DMS 273 treated with DMSO at 0.1 percent for 48 hours (cell line): ENCODE data around the gene MPRIP.

Source experiments
- DNase-seq: peaks from one replicate; lab custom pipeline; 2025; lab: John Stamatoyannopoulos, UW

MPRIP gene

DNA sequence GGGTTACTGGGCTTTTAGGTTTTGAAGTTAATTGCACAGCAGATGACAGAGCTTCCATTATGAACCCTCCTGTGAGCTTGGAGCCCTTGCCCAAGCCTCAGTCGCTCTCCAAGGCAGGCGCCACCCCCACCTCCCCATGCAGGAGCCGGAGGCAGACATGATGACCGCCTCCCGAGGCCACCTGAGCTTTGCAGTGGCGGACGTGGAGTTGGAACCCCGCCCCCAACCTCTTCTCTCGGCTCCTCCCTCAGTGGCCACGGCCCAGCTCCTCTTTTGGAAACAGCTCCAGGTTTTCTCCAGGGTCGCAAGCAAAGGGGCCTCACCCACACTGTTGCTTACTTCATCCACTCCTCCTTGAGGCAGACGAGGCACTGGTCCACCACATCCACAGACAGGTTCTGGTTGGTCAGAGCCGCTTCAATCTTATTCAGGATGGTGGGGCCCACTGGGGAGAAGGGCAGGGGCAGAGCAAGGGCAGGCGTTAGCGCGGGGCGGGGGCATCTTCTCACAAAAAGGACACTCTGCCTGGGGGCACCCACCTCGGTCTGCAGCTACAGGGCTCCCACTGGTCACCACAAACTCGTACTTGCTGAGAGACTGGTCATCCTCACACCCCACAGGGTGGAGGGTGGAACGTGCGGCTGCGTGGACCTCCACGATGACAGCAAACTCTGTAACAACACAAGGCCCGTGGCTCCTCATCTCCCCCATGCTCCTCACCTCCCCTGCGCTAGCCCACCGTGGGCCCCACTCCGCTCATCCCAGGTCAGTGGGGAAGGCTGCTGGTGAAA, 172.6 kb downstream of the MPRIP start:
- no peak for DNase-seq

DNA sequence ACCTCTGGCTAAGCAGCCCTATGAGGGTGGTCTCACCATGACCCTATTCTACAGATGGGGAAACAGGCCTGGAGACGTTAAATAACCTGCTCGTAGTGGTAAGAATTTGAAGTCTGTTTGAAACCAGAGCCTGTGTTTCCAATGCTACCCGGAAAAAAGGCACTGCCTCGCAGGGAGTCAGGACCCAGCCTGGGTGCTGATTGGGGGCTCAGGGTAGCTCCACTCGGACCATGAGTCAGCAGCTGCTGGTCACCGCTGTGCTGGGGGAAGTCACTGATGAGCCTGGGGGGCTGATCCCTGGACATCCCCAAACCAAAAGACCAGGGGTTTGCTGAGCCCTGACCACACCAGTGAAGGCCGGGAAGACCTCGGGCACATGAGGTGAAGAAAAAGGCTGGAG, 173.3 kb downstream of the MPRIP start:
- DNase-seq, result no peak

DNA sequence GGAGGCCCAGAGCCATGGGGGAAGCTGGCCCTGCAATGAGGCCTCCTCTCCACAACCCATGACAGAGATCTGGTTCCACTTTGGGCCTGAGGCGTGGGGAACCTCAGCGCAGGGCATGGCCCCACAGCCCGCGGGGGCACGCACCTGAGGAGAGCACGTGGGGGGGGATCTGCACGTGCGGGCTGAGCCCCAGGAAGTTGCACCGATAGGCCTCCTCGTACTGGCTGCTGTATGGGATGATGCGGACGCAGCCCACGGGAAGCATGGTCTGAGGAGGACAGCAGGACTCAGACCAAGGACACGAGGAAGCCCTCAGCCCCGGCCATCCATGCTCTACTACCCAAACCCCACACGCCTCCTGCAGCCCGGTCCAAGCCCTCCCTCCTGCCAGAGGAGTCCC, 174.0 kb downstream of the MPRIP start:
- DNase-seq, result no peak

DNA sequence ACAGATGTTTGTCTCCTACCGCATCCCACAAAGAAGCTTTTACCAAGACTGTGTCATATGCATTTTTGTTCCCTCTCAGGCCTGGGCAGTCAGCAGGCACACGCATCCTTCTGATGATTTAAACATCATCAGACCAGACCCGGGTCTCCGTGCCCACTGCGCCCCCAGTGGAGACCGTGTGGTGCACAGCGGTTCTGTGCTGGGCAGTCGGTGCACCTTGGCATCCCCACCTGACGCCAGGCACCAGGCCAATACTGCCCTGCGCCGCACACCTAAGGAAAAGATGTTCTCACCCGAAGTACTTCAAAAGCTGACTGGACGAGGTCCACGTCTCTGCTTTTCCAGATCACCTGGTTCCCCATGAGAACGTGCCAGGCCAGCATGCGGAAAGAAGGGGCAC, 174.5 kb downstream of the MPRIP start:
- no peak for DNase-seq

DNA sequence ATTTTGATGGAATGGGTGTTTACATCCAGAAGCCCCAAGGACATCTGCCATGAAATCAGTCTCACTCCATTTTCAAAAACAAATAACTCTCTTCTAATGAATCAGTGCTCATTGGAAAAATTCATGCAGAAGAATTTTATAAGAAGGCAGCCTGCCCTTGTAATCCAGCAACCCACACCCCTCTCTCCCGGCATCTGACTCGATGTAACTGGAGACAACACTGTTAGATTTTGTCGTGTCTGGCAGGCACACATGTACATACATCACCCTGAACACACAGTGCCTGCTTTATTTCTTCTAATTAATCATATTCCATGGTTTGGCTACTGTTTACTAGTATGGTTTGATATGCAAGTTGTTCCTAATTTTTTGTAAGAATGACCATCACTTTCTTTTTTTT, 175.7 kb downstream of the MPRIP start:
- no peak for DNase-seq

DNA sequence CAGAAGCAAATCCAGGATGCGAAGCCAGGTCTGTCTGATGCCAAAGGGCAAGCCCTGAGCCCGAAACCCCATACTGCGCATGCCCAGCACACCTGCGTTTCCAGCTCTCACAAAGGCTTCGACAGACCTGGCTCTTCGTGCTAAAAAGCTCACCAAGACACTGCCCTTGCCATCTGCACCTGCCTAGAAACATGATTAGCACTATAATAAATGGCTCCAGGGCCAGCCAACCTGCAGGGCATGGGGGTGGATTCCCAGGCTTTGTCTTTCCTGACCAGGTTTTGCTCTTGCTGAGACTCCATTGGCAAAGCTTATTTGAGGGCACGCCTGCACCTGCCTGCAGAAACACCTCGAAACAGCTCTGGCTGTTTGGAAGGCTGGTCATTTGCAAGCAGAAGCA, 178.3 kb downstream of the MPRIP start:
- no peak for DNase-seq

DNA sequence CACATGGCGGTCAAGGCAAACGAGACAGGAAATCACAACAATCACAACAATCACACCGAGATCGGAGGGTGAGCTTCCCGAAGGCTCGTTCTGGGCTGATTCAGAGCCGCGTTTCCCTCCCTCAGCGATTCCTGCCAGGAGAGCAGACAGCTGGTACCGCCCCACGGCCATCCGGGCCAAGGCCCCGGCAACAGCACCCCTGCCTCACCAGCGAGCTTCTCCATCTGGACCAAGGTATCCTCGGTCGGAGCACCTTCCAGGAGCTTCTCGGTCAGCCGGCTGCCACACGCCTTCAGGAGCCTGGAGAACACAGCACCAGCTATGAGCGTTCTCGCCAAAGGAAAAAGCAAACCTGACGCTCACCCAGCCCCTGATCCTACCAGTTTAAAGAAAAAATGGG, 179.1 kb downstream of the MPRIP start:
- no peak for DNase-seq

DNA sequence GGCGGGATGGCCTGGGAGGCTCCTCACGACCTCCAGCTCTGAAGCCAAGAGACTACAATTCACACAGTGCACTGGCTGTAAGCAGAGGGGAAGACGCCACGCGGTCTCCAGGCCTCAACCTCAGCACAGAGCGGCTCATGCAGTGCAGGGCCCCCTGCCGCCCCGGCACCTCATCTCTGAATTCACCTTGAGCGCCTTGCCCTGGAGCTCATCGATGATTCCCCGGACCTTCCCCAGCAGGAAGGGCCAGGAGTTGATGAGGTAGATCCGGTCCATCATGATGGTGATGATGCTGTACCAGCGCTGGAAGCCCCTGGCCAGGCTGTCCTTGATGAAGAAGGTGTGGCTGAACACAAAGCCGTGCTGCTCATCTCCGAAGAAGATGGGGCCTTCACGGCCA, 181.5 kb downstream of the MPRIP start:
- no peak for DNase-seq

DNA sequence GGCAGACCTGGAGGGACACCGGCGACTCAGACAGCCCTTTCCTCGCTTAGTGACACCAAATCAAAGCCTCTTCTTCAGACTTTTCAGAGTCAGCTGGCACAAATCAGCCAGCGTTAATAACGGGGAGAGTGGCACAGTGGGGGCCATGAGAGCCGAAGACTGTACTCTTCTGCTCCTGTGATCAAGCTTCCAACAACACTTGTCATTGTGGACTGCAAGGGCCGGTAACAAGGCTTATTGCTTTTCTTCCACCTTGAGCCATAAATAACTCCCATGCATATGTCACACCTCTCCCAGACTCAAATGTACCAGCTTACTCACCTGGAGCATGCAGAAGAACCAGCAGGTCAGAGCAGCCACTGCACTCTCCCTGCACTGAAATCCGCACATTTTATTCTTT, 181.9 kb downstream of the MPRIP start:
- no peak for DNase-seq

DNA sequence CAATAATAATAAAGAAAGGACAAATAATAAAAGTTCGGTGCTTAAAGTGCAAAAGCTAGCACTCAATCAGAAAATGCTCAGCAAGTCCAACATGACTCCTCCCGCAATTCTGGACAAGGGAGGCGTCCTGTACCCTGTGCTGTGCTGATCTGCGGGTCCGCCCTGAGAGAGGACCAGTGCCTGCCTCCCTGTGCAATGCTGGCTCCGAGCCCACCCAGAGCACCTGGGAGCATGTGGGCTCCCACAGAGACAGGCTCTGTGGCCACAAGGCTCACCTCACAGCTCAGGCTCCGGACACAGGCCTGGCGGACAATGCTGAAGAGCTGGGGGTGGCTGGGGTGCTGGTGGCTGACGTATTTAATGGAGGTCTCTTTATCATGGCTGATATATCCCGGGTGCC, 183.6 kb downstream of the MPRIP start:
- DNase-seq, result no peak

DNA sequence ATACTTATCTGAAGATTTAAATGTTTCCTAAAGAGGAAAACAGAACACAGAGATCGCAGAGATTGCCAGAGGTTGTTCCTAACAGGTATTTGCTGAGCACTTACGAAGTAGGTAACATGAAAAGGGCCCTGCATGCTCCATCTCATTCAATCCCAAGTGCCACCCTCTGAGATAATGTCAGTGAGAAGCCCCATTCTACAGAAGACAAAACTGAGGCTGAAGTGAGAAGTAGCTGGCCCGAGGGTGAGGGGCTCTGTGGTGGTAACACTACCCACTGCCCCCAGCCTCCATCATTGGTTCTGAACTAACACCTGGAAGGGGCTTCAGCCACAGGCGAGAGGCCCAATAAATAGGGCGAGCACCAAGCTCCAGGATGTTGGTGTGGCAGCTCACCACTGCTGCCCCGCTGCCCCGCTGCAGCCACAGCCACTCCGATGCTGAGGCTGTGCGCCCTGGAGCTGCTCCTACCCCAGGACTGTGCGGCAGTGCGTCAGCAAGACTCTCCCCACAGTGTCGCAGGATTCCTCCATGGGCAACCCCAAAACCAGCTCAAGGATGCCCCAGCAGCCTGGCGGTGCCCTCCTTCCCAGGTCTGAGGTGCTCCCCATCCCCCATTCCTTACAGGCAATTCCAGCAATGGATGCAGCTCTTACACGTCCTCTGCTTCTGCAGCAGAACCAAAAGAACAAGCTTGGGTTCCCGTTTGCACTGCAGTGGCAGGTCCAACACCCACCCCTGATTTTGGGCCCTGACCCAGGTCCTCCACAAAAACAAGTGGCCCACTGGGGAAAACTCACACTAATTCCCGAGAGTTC, 184.4 kb downstream of the MPRIP start:
- no peak for DNase-seq

DNA sequence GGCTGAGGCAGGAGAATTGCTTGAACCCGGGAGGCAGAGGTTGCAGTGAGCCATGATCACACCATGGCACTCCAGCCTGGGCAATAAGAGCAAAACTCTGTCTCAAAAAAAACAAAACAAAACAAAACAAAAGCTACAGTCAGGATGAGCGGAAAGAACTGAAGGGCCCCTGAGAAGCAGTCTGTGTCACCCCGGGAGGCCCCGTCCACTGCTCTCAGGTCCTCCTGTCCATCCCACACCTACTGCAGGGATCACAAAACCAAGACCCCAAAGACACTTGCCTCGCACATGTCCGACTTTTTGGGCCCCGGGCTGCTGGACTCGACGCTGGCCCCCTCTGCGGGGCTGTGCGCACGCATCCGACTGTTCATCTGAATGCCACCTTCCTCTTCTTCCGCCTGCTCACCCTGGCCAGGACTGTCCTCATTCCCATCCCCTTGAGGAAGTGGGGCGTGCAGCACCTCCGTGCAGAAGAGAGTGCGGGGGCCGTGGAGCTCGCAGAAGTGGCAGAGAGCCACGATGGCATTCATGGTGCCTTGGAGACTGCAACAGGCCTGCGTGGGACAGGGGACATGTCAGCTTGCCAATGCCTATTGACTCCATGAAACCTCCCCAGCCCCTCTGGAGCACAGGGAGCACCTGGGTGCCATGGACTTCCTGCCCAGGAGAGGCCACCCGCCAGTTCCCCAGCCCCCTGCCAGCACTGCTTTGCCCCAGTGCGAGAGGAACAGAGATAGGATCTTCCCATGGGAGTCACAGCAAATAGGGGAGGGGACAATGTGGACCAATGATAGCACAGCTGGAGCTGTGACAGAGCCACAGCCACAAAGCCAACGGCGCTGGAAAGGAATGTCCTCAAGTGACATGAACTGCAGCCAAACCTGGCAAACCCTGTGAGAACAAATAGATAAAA, 185.6 kb downstream of the MPRIP start:
- no peak for DNase-seq

DNA sequence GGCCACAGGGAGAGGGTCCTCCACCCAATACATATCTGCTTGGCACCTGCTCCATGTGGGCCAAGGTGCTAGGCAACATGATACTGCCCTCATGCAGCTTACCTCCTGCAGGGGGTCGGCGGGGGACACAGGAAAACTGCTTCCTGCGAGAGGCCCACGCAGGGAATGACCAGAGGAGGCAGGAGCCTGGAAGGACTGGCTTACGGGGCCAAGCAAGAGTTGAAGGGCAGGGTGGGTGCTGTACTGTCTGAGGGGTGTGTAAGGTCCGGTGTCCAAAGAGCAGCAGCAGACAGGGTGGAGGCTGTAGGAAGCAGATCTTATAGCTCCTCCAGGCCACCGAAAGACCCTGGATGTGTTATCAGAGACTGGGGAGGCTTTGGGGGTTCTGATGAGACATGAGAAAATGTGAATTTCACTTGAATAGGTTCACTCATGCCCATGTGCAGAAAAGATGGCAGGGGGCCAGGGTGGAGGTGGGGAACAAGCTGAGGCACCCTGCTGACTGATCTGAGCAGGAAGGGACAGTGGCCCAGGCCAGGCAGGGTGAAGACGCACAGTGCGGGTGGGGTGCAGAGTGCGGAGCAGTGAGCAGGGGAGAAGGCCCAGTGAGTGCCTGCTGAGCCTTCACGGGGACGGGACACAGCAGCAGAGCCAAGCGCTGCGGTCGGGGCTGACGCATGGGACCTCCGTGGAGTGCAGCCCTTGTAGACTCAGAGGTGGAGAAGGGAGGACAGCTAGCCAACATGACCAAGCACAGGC, 186.4 kb downstream of the MPRIP start:
- DNase-seq, result no peak

DNA sequence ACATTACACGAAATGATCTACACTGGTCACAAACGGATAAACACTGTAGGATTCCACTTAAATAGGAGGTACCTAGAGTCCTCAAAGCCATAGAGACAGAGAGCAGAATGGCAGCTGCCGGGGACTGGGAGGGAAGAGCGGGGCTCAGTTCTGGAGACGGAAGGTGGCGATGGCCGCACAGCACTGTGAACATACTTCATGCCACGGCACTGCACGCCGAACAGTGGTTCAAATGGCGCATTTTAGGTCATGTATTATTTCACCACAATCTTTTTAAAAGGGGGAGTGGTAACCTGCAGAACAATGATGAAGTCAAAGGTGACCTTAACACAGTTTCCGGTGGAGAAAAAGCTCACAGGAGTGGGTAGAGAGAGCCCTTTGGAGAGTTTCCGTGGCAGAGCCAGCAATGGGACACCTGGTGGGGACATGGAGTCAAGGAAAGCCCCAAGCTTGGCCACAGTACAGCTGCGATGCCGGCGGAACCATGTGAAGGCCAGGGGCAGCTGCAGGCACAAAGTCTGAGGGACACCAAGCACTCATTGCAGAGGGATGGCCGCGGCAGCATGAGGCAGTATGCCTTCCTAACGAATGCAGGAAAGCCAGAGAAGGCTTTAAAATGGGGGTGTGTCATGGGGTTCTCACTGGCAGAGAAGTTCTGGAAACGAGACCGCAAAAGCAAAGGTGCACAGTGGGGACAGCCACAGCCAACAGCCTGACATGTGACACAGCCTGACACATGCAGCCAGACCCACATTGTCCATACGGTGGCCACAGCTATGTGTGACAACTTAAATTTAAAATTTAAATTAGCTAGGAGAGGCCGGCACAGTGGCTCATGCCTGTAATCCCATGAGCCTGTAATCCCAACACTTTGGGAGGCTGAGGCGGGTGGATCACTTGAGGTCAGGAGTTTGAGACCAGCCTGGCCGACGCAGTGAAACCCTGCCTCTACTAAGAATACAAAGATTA, 187.4 kb downstream of the MPRIP start:
- no peak for DNase-seq

DNA sequence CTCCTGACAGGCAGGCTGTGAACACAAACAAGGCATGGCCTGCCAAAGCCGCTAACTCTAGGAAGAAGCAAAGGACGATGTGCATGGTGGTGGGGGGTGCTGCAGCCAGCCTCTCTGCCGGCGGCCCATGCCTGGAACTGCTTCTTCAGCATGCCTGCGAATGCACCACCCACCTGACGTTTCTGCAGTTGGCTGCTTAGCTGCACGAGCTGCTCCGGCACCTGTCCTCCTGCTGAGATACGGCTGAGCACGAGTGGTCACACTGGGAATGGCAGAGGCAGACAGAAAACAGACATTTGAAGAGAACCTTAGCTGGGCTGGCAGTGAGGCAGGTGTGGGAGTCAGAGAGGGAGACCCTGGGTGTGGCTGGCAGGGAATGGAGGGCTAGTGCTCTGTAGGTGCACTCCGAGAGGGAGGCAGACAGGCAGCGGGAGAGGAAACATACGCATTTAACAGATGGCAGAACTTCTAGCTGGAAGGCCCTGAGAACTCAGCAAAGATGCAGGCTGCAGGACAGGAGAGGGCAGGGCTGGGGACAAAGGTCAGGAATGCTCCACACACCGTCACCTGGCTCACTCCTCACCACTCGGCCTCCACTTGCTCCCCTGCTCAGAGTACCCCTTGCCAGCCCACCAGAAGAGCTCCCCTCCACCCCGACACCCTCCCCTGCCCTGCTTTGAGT, 189.5 kb downstream of the MPRIP start:
- DNase-seq, result no peak

DNA sequence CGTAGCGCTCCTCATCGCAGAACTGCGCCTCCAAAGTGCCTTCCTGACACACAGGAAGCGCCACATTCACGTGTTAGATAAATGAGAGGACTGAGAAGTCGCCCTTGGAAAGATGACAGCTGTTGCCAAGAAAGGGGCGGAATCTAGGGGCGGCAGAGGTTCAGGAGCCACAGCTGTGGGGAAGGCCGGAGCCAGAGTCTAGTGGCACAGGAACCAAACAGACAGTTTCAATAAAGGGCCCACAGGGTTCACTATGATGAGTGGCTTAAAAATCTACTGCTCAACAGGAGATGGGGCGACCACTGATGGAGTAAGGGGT, 190.0 kb downstream of the MPRIP start:
- no peak for DNase-seq

DNA sequence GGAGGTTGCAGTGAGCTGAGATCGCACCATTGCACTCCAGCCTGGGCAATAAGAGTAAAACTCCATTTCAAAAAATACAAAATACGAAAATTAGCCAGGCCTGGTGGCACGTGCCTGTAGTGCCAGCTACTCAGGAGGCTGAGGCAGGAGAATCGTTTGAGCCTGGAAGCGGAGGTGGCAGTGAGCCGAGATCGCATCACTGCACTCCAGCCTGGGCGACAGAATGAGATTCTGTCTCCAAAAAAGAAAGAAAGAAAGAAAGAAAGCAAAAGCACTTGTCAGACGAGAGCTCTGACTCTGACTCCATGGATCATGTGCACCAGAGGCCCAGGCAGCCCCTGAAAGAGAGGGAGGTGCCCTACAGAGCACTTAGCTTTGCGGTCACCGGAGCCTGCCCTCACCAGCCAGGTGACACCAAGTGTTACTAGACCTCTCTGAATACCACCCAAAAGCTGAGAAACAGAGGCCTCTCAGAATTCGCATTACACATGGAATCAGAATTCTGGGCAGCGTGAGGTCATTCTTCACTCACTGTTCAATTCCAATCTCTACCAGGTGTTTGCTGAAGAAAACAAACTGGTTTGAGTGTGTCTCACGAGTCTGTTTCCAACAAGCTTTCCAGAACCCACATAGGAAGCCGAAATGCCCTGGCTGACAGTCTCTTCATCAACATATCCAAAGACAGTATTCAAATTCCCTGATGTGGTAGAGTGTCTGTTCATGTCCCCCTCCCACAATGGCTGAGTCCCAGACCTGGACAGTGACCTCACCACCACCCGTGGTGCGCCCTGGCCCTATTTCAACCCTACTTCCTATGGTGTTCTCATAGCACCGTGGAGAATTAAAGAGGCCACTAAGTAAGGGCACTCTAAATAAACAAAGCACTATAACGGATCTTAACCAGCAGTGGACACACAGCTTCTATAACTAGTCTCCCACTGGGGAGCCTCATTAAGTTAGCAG, 193.2 kb downstream of the MPRIP start:
- DNase-seq, result no peak

DNA sequence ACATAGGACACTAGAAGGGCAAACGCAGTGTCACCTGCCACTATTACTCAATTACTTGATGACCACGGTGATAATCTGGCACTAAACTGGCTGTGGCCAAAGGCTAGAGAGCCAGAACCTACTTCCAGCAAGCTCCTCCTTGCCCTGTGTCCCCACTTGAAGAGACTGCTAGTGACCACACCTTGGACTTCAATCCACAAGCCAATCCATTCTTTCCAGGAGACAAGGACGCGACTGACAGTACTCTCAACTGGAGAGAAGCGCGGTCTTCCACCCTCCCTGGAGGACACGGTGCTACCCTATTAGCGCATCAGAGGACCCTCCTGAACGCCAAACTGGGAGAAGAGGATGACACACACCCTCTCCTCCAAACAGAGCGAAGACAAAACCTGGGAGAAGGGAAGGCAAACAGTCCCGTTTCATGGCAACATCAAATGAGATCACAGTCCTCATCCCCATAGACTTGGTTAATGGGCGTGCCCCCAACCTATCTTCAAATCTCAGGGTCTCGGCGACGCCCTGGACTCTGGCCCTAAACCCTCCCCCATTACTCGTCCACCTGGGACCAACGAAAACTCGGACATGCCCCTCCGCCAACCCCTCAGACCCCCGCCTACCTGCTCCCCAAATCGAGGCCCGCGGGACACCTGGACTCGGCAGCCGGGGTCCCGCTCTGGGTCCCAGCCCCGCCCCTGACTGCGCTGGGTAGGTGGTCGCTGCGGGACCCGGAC, 194.2 kb downstream of the MPRIP start:
- no peak for DNase-seq
